HepG2 (cell line): ENCODE results near the gene COPB2. TPM values are rescaled to one million over a fixed set of nuclear protein-coding genes. Genes with fewer than 3 reads are reported as not detected.

Source experiments
- ATRX ChIP-seq: sonication (generic); formaldehyde crosslinking; IDR thresholded peaks from 2 replicates; pipeline ENCODE4 v1.4.0; 2020; ENCODE audit warnings: missing genetic modification reagents, borderline replicate concordance
- ISL2 ChIP-seq: sonication (generic); formaldehyde crosslinking; IDR thresholded peaks from 2 replicates; pipeline ENCODE4 v1.5.0; 2020; ENCODE audit warnings: missing genetic modification reagents
- LCORL ChIP-seq, 2 experiments: fragments of 450-650 bp in 1 of 2; sonication (generic) in 1 of 2; formaldehyde crosslinking in 1 of 2; IDR thresholded peaks; 2 replicates each; pipeline versions ENCODE4 v1.5.0 to v1.6.1; 2017 to 2020; ENCODE audit warnings: antibody characterized with exemption in 1 of 2, missing genetic modification reagents in 1 of 2
- MAFG ChIP-seq: sonication (generic); formaldehyde crosslinking; IDR thresholded peaks from 2 replicates; pipeline ENCODE4 v1.5.1; 2020; ENCODE audit warnings: mild to moderate bottlenecking, missing genetic modification reagents
- MIXL1 ChIP-seq: IDR thresholded peaks from 2 replicates; pipeline ENCODE4 v1.6.1; 2016
- NRL ChIP-seq: sonication (generic); formaldehyde crosslinking; IDR thresholded peaks from 2 replicates; pipeline ENCODE4 v1.5.0; 2020; ENCODE audit warnings: missing genetic modification reagents, mild to moderate bottlenecking, moderate library complexity, borderline replicate concordance
- SIX1 ChIP-seq: sonication (generic); formaldehyde crosslinking; IDR thresholded peaks from 2 replicates; pipeline ENCODE4 v1.4.0; 2020; ENCODE audit warnings: missing genetic modification reagents, borderline replicate concordance
- ZBTB25 ChIP-seq: IDR thresholded peaks from 2 replicates; pipeline ENCODE4 v1.6.1; 2018; ENCODE audit warnings: missing genetic modification reagents
- ZBTB34 ChIP-seq: sonication (generic); formaldehyde crosslinking; IDR thresholded peaks from 2 replicates; pipeline ENCODE4 v1.8.0; 2022; ENCODE audit warnings: mild to moderate bottlenecking, missing genetic modification reagents
- ZNF121 ChIP-seq: sonication (generic); formaldehyde crosslinking; IDR thresholded peaks from 2 replicates; pipeline ENCODE4 v1.5.0; 2020; ENCODE audit warnings: mild to moderate bottlenecking, missing genetic modification reagents
- ZNF20 ChIP-seq: sonication (generic); formaldehyde crosslinking; IDR thresholded peaks from 2 replicates; pipeline ENCODE4 v1.4.0; 2020; ENCODE audit warnings: mild to moderate bottlenecking, moderate library complexity, missing genetic modification reagents
- ZNF3 ChIP-seq: IDR thresholded peaks from 2 replicates; pipeline ENCODE4 v1.7.0; 2017; ENCODE audit warnings: inconsistent platforms
- ZNF468 ChIP-seq: sonication (generic); formaldehyde crosslinking; IDR thresholded peaks from 2 replicates; pipeline ENCODE4 v1.8.0; 2022; ENCODE audit warnings: mild to moderate bottlenecking, moderate library complexity, missing genetic modification reagents
- ZNF574 ChIP-seq: sonication (generic); formaldehyde crosslinking; IDR thresholded peaks from 2 replicates; pipeline ENCODE4 v1.4.0; 2020; ENCODE audit warnings: missing genetic modification reagents
- ZNF713 ChIP-seq: sonication (generic); formaldehyde crosslinking; IDR thresholded peaks from 2 replicates; pipeline ENCODE4 v1.4.0; 2020; ENCODE audit warnings: mild to moderate bottlenecking, missing genetic modification reagents
- polyA plus RNA-seq, 8 experiments: library from polyadenylated mRNA; depleted of rRNA in 3 of 8; stranded (reverse) in 7 of 8; unstranded in 1 of 8; fragments of >200 nt; fragmentation: Illumina TruSeq in 4 of 8; extraction: Trizol in 4 of 8; gene quantifications; 2 replicates each; pipeline versions ENCODE4 v1.2.1 to v1.2.3, GENCODE V29; 2011 to 2016; ENCODE audit warnings: low read depth in 4 of 8, missing spikeins in 1 of 8, mixed read lengths in 1 of 8; ENCODE audit not compliant: insufficient read depth in 1 of 8
- total RNA-seq, 5 experiments: library from RNA; depleted of rRNA; stranded (reverse); fragments of >200 nt; fragmentation: Illumina TruSeq; extraction: Trizol; gene quantifications; 2 replicates each; pipeline ENCODE4 v1.2.3, GENCODE V29; 2016; ENCODE audit warnings: low read depth in 1 of 5
- TF ChIP-seq, protein P1 (sequence below): sonication (generic); formaldehyde crosslinking; IDR thresholded peaks from 2 replicates; pipeline ENCODE4 v1.4.0; 2020; ENCODE audit warnings: low read depth, mild to moderate bottlenecking, missing genetic modification reagents

COPB2 gene
- total and polyA plus RNA-seq, 2 of the 13 experiments (the other 11 are each of a cell fraction or from before 2014, with no cell fraction given) = 83.3 to 217 TPM

DNA sequence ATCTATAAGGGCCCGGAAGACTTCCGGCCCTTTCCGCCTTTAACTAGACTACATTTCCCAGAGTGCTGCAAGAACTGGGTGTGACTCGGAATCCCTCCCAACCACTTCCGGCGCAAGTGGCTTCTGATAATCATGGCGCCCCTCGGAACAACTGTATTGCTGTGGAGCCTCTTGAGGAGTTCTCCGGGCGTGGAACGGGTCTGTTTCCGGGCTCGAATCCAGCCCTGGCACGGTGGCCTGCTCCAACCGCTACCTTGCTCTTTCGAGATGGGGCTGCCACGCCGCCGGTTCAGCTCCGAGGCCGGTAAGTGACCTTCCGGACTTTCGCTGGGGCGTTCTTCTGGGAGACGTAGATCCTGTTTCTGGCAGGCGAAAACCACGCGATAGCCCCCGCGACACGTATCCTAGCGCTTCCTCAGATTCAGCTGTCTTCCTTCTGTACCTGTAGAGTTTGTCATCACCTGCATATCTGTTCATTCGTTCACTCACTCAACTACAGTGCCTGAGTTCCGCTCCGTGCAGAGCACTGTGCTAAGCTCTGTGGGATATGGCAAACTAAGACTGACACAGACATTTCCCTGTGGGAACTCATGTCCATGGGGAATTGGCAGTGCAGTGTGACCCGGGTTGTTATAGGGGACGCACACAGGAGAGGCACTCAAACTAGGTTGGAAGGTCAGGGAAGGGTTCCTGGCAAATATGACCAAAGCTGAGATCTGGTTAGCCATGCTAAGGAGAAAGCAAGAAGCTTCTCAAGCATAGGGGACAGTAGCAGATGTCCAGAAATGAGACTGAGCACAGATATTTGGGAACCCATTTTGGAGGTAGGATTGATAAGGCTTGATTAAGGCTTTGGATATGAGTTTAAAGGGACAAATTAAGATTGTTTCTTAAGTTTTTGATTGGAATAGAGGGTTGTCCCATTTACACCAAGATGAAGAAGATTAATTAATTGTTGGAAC is 45.3 kb downstream of the COPB2 start, which contains the start of gene MRPS22 (continued):
- TF ChIP-seq ZNF574 (CRISPR knock-in tag) (peak; percentile 78), ZNF468 (CRISPR knock-in tag) (no peak), NRL (CRISPR knock-in tag) (peak; percentile 45; the same call in 1 of the 2 replicates), ZNF20 (no peak; the same call in 1 of the 2 replicates), MIXL1 (CRISPR knock-in tag) (peak; percentile 90), ZBTB34 (CRISPR knock-in tag) (no peak), ZBTB25 (CRISPR knock-in tag) (no peak), ZNF3 (CRISPR knock-in tag) (no peak), ISL2 (peak; percentile 52; the same call in 1 of the 2 replicates), SIX1 (CRISPR knock-in tag) (no peak), ATRX (CRISPR knock-in tag) (no peak), MAFG (CRISPR knock-in tag) (no peak), LCORL (IDR thresholded peaks at IDR 0.05) (no peak; the same call in 1 of the 2 replicates), LCORL (CRISPR knock-in tag; IDR thresholded peaks at IDR 0.05) (no peak), ZNF713 (no peak), ZNF121 (CRISPR knock-in tag) (no peak)
- TF ChIP-seq, protein P1, sequence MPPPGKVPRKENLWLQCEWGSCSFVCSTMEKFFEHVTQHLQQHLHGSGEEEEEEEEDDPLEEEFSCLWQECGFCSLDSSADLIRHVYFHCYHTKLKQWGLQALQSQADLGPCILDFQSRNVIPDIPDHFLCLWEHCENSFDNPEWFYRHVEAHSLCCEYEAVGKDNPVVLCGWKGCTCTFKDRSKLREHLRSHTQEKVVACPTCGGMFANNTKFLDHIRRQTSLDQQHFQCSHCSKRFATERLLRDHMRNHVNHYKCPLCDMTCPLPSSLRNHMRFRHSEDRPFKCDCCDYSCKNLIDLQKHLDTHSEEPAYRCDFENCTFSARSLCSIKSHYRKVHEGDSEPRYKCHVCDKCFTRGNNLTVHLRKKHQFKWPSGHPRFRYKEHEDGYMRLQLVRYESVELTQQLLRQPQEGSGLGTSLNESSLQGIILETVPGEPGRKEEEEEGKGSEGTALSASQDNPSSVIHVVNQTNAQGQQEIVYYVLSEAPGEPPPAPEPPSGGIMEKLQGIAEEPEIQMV (CRISPR knock-in tag) = no peak
